ENCODE data around the gene SVOP.
"Not testable (repeated sequence)": the region's sequence is repeated elsewhere in the genome, so short reads cannot be mapped to it uniquely, and the experiment has no call there.

Gene SVOP

DNA sequence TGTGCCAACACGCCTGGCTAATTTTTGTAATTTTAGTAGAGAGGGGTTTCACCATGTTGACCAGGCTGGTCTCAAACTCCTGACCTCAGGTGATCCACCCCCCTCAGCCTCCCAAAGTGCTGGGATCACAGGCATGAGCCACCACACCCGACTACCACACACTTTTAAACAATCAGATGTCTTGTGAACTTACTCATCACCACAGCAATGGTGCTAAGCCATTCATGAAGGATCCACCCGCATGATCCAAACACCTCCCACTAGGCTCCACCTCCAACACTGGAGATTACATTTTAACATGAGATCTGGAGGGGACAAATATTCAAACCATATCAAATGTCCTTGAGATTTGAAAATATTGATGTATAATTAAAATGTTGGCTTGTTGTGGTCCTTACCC, 7.8 kb upstream of the SVOP start:
- DNase-seq: not testable (repeated sequence)

DNA sequence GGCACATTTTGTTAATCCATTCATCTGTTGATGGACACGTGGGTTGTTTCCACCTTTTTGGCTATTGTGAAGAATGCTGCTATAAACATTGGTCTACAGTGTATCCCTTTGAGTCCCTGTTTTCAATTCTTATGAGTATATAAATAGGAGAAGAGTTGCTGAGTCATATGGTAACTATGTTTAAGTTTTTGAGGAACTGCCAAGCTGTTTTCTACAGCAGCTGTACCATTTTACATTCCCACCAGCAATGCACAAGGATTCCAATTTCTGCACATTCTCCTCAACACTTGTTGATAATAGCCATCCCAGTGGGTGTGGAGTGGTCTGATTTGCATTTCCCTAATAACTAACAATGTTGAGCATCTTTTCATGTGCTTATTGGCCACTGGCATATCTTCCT, 6.9 kb upstream of the SVOP start:
- DNase-seq: no peak

DNA sequence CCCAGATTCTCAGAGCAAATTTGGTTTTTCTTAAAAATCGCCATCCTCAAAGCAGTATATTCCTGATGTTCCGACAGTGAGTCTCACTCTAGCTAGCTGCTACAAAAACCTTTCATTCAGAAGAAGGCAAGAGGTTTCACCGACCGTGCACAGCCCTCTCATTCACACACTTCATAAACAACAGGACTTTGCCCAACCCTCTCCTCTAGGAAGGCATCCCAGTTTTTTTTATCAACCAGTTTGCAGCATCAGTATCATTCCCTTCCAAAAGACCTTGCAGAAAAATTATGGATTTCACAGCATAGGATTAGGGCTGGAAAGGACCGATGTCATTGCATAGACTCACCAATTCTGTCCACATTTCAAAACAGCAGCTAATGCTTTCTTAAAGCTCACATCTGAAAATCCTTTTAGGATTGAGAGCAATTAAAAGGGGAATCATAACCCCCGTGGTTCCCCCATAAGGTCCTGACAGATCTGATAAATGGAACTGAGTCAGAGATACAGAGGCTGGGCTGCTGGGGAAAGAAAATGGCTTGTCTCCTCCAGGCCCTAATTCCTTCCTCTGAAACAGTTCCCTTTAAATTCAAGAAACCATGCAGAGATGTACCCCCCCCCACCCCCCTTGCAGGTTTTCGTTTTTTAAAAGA, 597 bp downstream of the SVOP start:
- no peak for DNase-seq

DNA sequence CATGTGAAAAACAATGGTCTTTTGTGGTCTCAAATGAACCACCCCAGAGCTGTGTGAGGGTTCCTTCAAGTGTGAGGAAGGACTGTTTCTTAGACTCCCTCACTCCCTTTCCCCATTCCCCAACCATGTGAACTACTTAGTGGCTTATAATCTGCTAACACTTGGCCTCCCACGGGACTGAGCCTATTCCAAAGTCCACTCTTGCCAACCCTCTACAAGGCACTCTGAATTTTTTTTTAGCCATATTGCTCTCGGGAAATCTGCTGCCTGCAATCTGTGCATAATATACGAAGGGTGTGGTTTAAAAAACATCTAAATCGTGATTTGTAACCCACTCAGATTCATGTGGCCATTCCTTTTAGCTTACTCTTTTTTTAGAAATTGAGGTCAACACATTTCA, 2.6 kb downstream of the SVOP start:
- DNase-seq: no peak

DNA sequence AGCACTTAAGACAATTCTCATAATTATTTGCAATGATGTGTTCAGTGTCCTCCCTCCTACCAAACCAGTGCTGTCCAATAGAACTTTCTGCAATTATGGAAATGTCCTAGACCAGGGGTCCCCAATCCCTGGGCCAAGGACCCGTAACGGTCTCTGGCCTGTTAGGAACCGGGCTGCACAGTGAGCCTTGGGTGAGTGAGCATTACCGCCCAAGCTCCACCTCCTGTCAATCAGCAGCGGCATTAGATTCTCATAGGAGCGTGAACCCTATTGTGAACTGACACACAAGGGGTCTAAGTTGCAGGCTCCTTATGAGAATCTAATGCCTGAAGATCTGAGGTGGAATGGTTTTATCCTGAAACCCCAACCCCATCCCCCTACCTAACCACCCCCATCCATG, 3.9 kb downstream of the SVOP start:
- DNase-seq: no peak

DNA sequence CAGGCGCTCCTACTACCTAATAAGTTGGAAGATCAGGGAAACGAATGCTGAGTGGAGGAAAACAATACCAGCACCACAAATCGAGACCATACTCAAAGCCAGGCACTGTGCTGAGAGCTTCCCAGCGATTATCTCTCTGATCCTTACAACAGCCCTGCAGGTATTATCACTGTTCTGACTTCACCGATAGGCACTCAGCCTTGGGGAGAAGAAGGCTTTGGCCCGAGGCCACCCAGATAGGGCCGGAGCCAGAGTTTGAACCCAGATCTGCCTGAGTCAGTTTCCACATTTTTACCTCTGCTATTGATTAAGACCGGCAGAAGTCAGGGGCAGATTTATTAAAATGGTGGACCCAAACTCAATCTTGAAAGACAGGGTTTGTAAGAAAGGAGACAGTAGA, 4.9 kb downstream of the SVOP start:
- DNase-seq: no peak

DNA sequence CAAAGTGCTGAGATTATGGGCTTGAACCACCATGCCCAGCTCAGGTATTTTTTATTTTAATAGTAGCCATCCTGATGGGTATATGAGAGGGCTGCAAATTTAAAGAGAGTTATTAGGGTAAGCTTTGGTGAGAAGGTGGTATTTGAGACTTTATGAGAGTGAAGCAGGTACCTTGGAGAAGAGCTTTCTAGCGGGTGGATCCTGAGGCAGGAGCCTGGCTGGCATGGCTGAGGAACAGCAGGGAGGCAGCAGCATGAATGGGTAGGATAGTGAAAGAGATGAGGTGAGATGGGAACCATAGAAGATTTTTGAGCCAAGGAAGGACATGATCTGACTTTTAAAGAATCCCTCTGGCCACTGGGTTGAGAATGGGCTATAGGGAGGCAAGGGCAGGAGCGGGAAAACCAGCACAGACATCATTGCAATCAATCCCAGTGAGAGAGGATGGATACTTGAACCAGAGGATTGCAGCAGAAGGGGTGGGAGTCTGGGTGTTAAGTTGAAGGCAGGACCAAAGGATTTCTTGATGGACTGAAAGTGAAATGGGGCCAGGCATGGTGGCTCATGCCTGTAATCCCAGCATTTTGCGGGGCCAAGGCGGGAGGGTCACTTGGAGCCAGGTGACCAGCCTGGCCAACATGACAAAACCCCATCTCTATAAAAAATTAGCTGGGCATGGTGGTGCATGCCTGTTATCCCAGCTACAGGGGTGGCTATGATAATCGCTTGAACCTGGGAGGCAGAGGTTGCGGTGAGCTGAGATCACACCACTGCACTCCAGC, 5.7 kb downstream of the SVOP start:
- DNase-seq: no peak

DNA sequence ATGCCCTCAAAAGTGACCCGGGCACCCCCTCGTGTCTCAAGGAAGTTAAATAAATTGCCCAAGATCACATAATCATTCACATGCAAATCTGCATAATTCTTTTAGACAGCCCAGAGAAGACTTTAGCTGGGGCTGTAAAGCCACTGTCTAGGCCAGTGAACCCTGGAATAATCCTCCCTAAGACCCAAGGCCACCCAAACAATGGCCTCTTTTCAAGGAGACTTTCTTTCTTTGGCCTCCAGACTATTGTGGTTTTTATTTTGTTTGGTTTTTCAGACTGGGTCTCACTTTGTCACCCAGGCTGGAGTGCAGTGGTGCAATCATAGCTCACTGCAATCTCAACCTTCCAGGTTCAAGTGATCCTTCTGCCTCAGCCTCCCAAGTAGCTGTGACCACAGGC, 10.6 kb downstream of the SVOP start:
- no peak for DNase-seq

DNA sequence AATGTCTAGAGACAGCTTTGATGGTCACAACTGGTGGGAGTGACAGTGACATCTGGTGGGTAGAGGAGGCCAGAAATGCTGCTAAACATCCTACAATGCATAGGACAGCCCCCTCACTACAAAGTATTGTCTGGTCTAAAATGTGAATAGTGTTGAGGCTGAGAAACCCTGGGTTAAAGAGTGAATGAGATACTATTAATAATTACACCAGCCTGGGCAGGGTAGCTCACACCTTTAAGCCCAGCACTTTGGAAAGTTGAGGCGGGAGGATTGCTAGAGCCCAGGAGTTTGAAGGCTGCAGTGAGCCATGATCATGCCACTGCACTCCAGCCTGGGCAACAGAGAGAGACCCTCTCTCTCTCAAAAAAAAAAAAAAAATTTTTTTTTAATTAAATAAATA, 11.1 kb downstream of the SVOP start:
- DNase-seq: no peak

DNA sequence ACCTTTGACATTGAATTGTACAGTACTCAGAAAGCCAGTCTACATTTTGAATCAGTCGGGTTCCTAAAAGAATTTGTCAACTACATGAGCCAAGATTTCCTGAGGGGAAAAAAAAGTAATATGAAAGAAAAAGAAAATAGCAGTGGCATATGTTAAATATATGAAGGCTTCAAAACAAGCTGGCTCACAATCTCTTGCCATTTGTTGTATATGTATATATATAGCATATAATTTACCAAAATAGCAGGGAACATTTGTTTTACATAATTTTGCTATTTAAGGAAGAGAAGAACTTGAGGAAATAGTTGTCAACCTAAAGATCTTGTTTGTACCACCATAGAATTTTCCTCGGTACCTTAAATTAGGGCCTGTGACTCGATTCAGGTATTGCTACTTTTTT, 16.9 kb downstream of the SVOP start:
- no peak for DNase-seq

DNA sequence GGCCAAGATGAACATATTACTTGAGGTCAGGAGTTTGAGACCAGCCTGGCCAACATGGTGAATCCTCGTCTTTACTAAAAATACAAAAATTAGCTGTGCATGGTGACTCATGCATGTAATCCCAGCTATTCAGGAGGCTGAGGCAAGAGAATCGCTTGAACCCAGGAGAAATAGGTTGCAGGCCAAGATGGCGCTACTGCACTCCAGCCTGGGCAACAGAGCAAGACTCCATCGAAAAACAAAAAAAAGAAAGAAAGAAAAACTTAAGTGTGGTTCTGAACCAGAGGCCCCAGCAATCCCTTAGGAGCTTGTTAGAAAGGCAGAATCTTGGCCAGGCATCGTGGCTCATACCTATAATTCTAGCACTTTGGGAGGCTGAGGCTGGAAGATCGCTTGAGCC, 24.5 kb downstream of the SVOP start:
- DNase-seq: no peak

DNA sequence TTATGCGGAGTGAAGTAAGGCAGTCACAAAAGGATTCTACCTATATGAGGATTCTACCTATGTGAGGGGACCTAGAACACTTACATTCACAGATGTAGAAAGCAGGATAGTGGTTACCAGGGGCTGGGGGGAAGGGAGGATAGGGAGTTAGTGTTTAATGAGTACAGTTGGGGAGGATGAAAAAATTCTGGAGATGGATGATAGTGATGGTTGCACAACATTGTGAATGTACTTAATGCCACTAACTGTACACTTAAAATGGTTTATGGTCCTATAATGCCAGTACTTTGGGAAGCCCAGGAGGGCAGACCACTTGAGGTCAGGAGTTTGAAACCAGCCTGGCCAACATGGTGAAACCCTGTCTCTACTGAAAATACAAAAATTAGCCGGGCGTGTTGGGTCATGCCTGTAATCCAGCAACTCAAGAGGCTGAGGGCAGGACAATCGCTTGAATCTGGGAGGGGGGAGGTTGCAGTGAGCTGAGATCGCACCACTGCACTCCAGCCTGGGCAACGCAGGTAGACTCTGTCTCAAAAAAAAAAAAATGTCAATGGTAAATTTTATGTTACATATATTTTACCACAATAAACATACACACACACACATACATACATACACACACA, 25.4 kb downstream of the SVOP start:
- no peak for DNase-seq

DNA sequence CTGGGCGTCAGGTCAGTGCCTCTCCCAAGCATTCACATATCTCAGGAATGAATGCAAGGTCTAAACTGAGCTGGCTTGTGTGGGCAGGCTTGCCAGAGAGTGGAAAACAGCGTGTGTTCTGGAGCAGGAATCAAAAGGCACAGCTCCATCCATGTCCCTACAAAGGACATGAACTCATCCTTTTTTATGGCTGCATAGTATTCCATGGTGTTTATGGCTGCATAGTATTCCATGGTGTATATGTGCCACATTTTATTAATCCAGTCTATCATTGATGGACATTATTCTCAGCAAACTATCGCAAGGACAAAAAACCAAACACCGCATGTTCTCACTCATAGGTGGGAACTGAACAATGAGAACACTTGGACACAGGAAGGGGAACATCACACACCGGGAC, 30.8 kb downstream of the SVOP start:
- not testable (repeated sequence) for DNase-seq

DNA sequence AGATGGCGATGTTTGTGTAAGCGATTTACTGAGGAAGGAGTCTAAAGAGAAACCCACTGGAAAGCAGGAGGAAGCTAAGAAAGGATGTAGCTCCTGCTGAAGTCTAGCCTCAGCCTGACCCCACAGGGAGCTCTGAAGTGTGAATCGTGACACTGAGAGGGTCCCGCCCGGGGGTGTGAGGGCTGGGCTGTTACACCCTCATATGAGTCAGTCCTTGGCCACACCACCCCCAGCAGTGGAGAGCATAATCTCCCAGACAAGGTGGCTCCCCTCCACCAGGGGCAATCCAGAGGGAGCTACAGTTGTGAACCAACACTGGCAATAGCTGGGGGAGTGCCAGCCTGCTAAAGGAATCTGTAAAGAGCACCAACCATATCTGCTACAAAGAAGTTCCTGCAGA, 31.5 kb downstream of the SVOP start:
- no peak for DNase-seq

DNA sequence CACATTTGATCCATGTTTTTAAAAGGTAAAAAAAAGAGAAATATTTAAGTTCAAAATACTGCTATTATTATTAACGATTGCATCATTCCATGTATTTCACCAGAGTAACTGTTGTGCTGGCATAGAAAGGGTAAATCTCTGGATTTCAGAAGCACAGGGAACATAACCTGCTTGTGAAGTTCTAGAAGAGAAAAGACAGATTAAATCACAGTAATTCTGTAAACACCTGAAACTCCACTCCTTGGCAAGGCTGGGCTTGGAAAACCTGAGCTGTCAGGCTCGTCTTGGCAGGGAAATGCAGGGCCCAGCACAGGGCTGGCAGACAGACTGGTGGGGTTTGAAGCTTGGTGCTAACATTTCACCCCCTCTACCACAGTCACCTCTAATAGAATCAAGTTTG, 35.1 kb downstream of the SVOP start:
- DNase-seq: no peak

DNA sequence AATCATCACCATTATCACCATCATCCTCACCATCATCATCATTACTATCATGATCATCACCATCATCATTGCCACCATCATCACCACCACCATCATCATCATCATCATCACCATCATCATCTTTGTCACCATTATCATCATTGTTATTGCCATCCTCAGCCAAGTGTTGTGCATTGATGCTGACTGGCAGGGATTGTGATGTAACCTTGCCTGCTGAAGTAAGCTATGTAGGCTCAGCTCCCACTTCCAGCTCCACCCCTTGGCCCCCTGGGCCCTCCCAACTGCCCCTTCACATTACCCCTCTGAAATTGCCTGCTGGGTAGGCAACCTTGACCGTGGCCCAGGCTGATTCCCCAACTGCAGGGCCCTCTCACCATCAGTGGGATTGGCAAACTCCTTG, 37.6 kb downstream of the SVOP start:
- no peak for DNase-seq

DNA sequence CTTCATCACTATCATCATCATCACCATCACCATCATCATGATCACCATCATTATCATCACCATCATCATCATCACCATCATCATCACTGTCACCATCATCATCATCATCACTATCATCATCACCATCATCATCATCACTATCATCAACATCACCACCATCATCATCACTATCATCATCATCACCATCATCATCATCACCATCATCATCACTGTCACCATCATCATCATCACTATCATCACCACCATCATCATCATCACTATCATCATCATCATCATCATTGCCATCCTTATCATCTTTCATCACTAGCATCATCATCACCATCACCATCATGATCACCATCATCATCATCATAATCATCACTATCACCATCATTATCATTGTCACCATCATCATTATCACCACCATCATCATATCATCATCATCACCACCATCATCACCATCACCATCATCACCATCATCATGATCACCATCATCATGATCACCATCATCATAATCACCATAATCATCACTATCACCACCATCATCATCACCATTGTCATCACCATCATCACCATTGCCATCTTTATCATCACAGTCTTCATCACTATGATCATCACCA, 38.1 kb downstream of the SVOP start:
- DNase-seq: no peak

DNA sequence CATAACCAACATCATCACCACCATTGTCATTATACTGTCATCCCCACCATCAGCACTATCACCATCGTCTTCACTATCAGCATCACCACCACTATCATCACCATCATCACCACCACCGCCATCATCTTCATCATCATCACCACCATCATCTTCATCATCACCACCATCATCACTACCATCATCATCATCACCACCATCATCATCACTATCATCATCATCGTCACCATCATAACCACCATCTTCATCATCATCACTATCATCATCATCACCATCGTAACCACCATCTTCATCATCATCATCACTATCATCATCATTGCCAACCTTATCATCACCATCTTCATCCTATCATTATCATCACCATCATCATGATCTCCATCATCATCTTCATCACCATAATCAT, 39.0 kb downstream of the SVOP start:
- DNase-seq: no peak

DNA sequence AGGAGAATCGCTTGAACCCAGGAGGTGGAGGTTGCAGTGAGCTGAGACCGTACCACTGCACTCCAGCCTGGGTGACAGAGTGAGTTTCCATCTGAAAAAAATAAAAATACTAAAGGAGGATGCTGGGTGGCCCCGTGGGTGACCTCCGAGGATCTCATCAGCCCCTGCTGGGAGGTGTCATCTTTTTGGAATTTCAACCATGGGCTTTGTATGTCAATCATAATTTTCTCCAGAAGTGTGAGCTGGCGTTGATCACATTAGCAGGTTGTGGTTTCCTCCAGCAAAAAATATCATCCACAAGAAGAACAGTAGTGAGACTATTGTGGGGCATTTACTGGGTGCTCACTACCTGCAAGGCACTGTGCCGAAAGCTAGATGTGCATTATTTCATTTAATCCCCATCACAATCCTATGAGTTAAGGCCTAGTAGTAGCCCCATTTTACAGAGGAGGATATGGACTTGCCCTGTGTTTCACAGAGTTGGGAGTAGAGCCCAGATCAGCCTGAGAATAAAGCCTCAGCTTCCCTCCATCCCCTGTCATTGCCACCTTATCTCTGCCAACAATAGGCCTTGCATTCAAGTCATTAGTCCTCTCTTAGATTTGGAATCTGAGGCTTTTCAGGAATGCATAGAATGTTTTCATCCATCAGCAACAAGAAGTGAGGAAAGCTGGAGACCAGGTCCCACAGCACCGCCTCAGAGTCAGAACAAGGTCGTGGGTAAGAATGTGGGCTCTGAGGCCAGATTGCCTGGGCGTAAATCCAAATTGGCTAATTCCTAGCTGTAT, 39.8 kb downstream of the SVOP start:
- DNase-seq: no peak

DNA sequence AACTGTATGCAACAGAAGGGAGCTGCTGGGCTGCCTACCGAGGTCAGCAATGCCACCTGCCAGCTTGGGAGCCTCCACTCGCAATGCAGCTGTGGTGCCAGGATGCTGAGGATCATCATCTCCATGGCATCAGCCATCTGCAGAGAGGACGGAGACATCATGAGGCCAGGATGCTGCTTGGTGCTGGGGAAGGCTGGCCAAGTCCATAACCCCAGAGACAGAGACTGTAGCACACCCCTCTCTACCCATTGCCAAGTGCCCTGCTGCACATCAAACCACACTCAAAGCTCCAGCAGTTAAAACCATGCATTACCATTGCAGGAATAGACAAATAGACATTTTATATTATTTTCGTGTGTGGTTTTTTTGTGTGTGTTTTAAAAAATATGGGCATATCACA, 43.5 kb downstream of the SVOP start:
- no peak for DNase-seq

DNA sequence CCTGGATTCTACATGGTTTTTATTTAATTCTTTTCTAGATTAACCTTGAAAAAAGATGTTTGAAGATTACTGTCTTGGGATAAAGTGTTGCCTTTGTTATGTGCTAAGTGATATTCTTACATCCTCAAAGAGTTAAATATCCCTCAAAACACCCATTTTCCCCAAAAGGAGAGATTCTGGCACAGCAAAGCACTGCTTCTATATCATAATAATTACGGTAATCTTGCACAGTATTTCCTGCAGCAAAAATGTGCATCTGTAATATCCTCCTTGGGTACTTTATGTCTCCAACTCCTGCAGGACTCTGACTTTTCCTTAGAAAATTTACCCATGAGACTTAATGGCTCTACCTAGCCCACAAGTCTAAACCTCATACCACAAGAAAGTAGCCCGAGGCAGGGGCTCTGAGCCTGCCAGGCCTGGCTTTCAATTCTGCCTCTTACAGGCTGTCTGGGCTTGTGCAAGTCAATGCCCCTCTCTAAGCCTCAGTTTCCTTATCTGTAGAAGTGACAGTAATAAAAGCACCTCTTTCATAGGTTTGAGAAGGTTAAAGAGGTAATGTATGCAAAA, 45.8 kb downstream of the SVOP start:
- no peak for DNase-seq

DNA sequence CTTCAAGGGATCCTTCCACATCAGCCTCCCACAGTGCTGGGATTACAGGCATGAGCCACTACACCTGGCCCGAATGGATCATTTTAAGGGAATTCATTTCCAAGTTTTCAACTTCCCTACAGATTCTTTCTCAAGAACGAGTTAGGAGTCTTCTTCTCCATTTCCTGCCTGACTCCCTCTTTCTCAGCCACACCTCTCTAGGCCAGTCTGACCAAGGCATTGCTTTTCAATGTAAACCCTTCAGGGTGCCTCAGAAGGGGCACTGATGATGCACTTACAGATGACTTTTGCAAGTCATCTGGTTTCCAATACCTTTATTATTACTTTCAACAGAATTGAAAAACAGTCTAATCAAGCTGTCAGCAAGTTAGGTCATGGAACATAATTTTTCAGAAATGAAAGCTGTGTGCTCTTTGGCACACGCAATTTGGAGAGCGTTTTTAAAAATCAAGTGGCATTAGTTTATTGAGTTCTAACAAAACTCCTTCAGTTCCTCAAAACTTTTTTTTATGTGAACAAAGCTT, 47.2 kb downstream of the SVOP start:
- no peak for DNase-seq

DNA sequence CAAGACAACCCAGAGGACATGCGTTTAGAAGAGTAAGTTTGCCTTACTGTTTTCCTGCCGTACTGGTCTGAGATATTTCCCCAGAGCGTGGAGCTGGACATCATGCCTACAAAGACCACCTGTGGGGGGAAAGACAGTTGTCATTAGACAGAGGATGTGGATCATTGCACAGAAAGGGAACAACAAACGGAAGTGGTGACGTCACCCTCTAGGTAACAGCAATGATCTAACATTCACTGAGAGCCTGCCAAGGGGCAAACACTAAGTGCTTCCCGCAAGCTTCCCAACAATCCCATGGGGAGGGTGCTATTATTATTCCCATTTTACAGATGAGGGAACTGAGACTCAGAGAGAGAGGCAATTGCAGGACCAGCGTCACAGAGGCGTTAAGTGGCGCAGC, 48.5 kb downstream of the SVOP start:
- DNase-seq: no peak
